SK-N-SH treated with all-trans-retinoic acid at 6 μM for 48 hours (cell line): ENCODE measurements around the gene C1GALT1.

Experiments
- ARNTL ChIP-seq: fragments of 450-650 bp; formaldehyde crosslinking; IDR thresholded peaks from 2 replicates; pipeline ENCODE4 v1.5.0; 2020; ENCODE audit warnings: low read depth, mild to moderate bottlenecking, moderate library complexity, borderline replicate concordance
- POU6F1 ChIP-seq: fragments of 250-450 bp; sonication (Bioruptor Pico); IDR thresholded peaks from 2 replicates; pipeline ENCODE4 v1.8.0; 2021; ENCODE audit warnings: low read depth, mild to moderate bottlenecking, moderate library complexity, borderline replicate concordance
- RARB ChIP-seq: fragments of 250-450 bp; sonication (Bioruptor Pico); IDR thresholded peaks from 2 replicates; pipeline ENCODE4 v1.8.0; 2021; ENCODE audit warnings: mild to moderate bottlenecking, moderate library complexity
- TOX ChIP-seq: fragments of 250-450 bp; sonication (Bioruptor Pico); IDR thresholded peaks from 2 replicates; pipeline ENCODE4 v1.8.0; 2021; ENCODE audit warnings: mild to moderate bottlenecking, moderate library complexity, borderline replicate concordance
- ZFP3 ChIP-seq: fragments of 250-450 bp; sonication (Bioruptor Pico); IDR thresholded peaks from 2 replicates; pipeline ENCODE4 v1.5.0; 2020; ENCODE audit warnings: mild to moderate bottlenecking, moderate library complexity
- ZNF8 ChIP-seq: fragments of 450-650 bp; formaldehyde crosslinking; IDR thresholded peaks from 2 replicates; pipeline ENCODE4 v1.5.0; 2020; ENCODE audit warnings: mild to moderate bottlenecking, moderate library complexity
- TF ChIP-seq, protein P1 (sequence below): fragments of 250-450 bp; sonication (Bioruptor Pico); IDR thresholded peaks from 2 replicates; pipeline ENCODE4 v1.5.0; 2020; ENCODE audit warnings: mild to moderate bottlenecking, moderate library complexity
- TF ChIP-seq, protein P2 (sequence below): fragments of 250-450 bp; sonication (Bioruptor Pico); IDR thresholded peaks from 2 replicates; pipeline ENCODE4 v1.8.0; 2020; ENCODE audit warnings: mild to moderate bottlenecking, moderate library complexity, borderline replicate concordance
- TF ChIP-seq, protein P3 (sequence below): fragments of 250-450 bp; sonication (Bioruptor Pico); IDR thresholded peaks from 2 replicates; pipeline ENCODE4 v1.5.1; 2020; ENCODE audit warnings: low read depth, mild to moderate bottlenecking, moderate library complexity

GRCh38 chr7:7175075-7175695 lies 7.2 kb upstream of the C1GALT1 start:
- TF ChIP-seq, protein P1, sequence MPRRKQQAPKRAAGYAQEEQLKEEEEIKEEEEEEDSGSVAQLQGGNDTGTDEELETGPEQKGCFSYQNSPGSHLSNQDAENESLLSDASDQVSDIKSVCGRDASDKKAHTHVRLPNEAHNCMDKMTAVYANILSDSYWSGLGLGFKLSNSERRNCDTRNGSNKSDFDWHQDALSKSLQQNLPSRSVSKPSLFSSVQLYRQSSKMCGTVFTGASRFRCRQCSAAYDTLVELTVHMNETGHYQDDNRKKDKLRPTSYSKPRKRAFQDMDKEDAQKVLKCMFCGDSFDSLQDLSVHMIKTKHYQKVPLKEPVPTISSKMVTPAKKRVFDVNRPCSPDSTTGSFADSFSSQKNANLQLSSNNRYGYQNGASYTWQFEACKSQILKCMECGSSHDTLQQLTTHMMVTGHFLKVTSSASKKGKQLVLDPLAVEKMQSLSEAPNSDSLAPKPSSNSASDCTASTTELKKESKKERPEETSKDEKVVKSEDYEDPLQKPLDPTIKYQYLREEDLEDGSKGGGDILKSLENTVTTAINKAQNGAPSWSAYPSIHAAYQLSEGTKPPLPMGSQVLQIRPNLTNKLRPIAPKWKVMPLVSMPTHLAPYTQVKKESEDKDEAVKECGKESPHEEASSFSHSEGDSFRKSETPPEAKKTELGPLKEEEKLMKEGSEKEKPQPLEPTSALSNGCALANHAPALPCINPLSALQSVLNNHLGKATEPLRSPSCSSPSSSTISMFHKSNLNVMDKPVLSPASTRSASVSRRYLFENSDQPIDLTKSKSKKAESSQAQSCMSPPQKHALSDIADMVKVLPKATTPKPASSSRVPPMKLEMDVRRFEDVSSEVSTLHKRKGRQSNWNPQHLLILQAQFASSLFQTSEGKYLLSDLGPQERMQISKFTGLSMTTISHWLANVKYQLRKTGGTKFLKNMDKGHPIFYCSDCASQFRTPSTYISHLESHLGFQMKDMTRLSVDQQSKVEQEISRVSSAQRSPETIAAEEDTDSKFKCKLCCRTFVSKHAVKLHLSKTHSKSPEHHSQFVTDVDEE (CRISPR knock-in tag), result no peak
- TF ChIP-seq POU6F1 (CRISPR knock-in tag) (no peak), ZFP3 (CRISPR knock-in tag) (no peak), ZNF8 (no peak), RARB (CRISPR knock-in tag) (no peak), TOX (no peak), ARNTL (CRISPR knock-in tag) (no peak)
- TF ChIP-seq, protein P2, sequence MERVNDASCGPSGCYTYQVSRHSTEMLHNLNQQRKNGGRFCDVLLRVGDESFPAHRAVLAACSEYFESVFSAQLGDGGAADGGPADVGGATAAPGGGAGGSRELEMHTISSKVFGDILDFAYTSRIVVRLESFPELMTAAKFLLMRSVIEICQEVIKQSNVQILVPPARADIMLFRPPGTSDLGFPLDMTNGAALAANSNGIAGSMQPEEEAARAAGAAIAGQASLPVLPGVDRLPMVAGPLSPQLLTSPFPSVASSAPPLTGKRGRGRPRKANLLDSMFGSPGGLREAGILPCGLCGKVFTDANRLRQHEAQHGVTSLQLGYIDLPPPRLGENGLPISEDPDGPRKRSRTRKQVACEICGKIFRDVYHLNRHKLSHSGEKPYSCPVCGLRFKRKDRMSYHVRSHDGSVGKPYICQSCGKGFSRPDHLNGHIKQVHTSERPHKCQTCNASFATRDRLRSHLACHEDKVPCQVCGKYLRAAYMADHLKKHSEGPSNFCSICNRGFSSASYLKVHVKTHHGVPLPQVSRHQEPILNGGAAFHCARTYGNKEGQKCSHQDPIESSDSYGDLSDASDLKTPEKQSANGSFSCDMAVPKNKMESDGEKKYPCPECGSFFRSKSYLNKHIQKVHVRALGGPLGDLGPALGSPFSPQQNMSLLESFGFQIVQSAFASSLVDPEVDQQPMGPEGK (CRISPR knock-in tag), result no peak
- TF ChIP-seq, protein P3, sequence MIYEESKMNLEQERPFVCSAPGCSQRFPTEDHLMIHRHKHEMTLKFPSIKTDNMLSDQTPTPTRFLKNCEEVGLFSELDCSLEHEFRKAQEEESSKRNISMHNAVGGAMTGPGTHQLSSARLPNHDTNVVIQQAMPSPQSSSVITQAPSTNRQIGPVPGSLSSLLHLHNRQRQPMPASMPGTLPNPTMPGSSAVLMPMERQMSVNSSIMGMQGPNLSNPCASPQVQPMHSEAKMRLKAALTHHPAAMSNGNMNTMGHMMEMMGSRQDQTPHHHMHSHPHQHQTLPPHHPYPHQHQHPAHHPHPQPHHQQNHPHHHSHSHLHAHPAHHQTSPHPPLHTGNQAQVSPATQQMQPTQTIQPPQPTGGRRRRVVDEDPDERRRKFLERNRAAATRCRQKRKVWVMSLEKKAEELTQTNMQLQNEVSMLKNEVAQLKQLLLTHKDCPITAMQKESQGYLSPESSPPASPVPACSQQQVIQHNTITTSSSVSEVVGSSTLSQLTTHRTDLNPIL (CRISPR knock-in tag), result no peak
